HEK293 (cell line): ENCODE data around the gene ZNF668.

Experiments
- CTCF ChIA-PET: fragments of 350-600 bp; formaldehyde crosslinking; extraction: SDS; loops from one replicate; lab custom pipeline; 2021; ENCODE audit warnings: antibody characterized with exemption; lab: Yijun Ruan, JAX
- POLR2A ChIA-PET: fragments of 300-600 bp; formaldehyde crosslinking; extraction: SDS; loops from one replicate; lab custom pipeline; 2020; ENCODE audit warnings: antibody characterized with exemption, inconsistent platforms; lab: Yijun Ruan, JAX
- H3K27ac ChIP-seq: fragments of 200-500 bp; sonication (Bioruptor generic); 2 replicates; pipeline ENCODE4 v1.5.1; 2014; ENCODE audit warnings: low read depth, low read length, control low read depth, inconsistent platforms; ENCODE audit errors: extremely low read depth
- H3K36me3 ChIP-seq, 2 experiments: fragments of 200-500 bp in 1 of 2; sonication (Bioruptor generic) in 1 of 2; 1 replicate in 1 of 2; 2 replicates in 1 of 2; pipeline ENCODE4 v1.5.1; 2014 to 2017; ENCODE audit warnings: inconsistent platforms in 2 of 2, low read length in 2 of 2; ENCODE audit not compliant: control insufficient read depth in 2 of 2, insufficient read depth in 1 of 2
- H3K4me1 ChIP-seq: fragments of 200-500 bp; sonication (Bioruptor generic); 2 replicates; pipeline ENCODE4 v1.5.1; 2014; ENCODE audit warnings: mild to moderate bottlenecking, low read length, inconsistent platforms; ENCODE audit not compliant: control insufficient read depth, insufficient read depth
- H3K4me3 ChIP-seq: 2 replicates; pipeline ENCODE4 v1.5.1; 2011; ENCODE audit warnings: low read depth, mild to moderate bottlenecking, control low read depth, low read length, moderate library complexity
- H3K9me3 ChIP-seq: fragments of 200-500 bp; sonication (Bioruptor generic); 2 replicates; pipeline ENCODE4 v1.5.1; 2014; ENCODE audit warnings: low read depth, low read length, inconsistent platforms; ENCODE audit not compliant: control insufficient read depth, insufficient read depth
- HOXA7 ChIP-seq: sonication (generic); formaldehyde crosslinking; IDR thresholded peaks from 2 replicates; pipeline ENCODE4 v1.8.1; 2022; ENCODE audit warnings: missing genetic modification reagents, borderline replicate concordance
- KLF1 ChIP-seq: fragments of 450-650 bp; formaldehyde crosslinking; IDR thresholded peaks from 2 replicates; pipeline ENCODE4 v1.5.1; 2016; ENCODE audit warnings: missing biosample characterization, missing genetic modification characterization
- MYNN ChIP-seq: fragments of 450-650 bp; formaldehyde crosslinking; IDR thresholded peaks from 2 replicates; pipeline ENCODE4 v1.5.1; 2016; ENCODE audit warnings: missing biosample characterization, missing genetic modification characterization, borderline replicate concordance
- TRIM28 ChIP-seq: IDR thresholded peaks from 2 replicates; pipeline ENCODE4 v1.6.1; 2011; ENCODE audit warnings: low read length, control low read depth, borderline replicate concordance
- ZBTB11 ChIP-seq: fragments of 450-650 bp; formaldehyde crosslinking; conservative IDR thresholded peaks from 2 replicates; pipeline ENCODE4 v1.5.1; 2016; ENCODE audit warnings: low read depth, missing biosample characterization, missing genetic modification characterization
- ZBTB17 ChIP-seq: fragments of 450-650 bp; formaldehyde crosslinking; IDR thresholded peaks from 2 replicates; pipeline ENCODE4 v1.5.1; 2016; ENCODE audit warnings: missing biosample characterization, missing genetic modification characterization
- ZFHX2 ChIP-seq: fragments of 450-650 bp; formaldehyde crosslinking; conservative IDR thresholded peaks from 2 replicates; pipeline ENCODE4 v1.5.1; 2016; ENCODE audit warnings: missing biosample characterization, missing genetic modification characterization
- ZFP3 ChIP-seq: fragments of 450-650 bp; formaldehyde crosslinking; IDR thresholded peaks from 2 replicates; pipeline ENCODE4 v1.5.1; 2016; ENCODE audit warnings: low read depth, missing biosample characterization, missing genetic modification characterization
- ZNF10 ChIP-seq: fragments of 450-650 bp; formaldehyde crosslinking; IDR thresholded peaks from 2 replicates; pipeline ENCODE4 v1.5.1; 2017; ENCODE audit warnings: missing biosample characterization, missing genetic modification characterization
- ZNF19 ChIP-seq: fragments of 450-650 bp; formaldehyde crosslinking; IDR thresholded peaks from 2 replicates; pipeline ENCODE4; 2016; ENCODE audit warnings: missing biosample characterization, missing genetic modification characterization, low read depth
- ZNF2 ChIP-seq: fragments of 450-650 bp; formaldehyde crosslinking; IDR thresholded peaks from 2 replicates; pipeline ENCODE4 v1.5.1; 2016; ENCODE audit warnings: missing biosample characterization, missing genetic modification characterization
- ZNF274 ChIP-seq, 2 experiments: fragments of 200-500 bp in 1 of 2; fragments of 450-650 bp in 1 of 2; sonication (Bioruptor generic) in 1 of 2; formaldehyde crosslinking in 1 of 2; IDR thresholded peaks; 2 replicates each; pipeline versions ENCODE4 v1.5.1 to v1.6.1; 2014 to 2016; ENCODE audit warnings: borderline replicate concordance in 1 of 2, inconsistent platforms in 1 of 2, low read length in 1 of 2, missing biosample characterization in 1 of 2, missing genetic modification characterization in 1 of 2
- ZNF292 ChIP-seq: fragments of 450-650 bp; formaldehyde crosslinking; IDR thresholded peaks from 2 replicates; pipeline ENCODE4 v1.5.1; 2016; ENCODE audit warnings: low read depth, missing biosample characterization, missing genetic modification characterization, borderline replicate concordance
- ZNF596 ChIP-seq: fragments of 450-650 bp; IDR thresholded peaks from 2 replicates; pipeline ENCODE4 v1.5.0; 2018; ENCODE audit warnings: missing biosample characterization, mild to moderate bottlenecking, missing genetic modification characterization, moderate library complexity
- ZNF629 ChIP-seq: fragments of 450-650 bp; formaldehyde crosslinking; IDR thresholded peaks from 2 replicates; pipeline ENCODE4 v1.5.1; 2017; ENCODE audit warnings: missing biosample characterization, missing genetic modification characterization
- ZXDB ChIP-seq: fragments of 450-650 bp; formaldehyde crosslinking; IDR thresholded peaks from 2 replicates; pipeline ENCODE4 v1.5.1; 2016; ENCODE audit warnings: missing biosample characterization, missing genetic modification characterization
- TF ChIP-seq, protein P1 (sequence below): fragments of 450-650 bp; formaldehyde crosslinking; optimal IDR thresholded peaks from 2 replicates; pipeline ENCODE3; 2016; ENCODE audit warnings: missing biosample characterization, mild to moderate bottlenecking, missing genetic modification characterization
- TF ChIP-seq, protein P2 (sequence below): sonication (generic); formaldehyde crosslinking; IDR thresholded peaks from 2 replicates; pipeline ENCODE4 v1.8.1; 2022; ENCODE audit warnings: mild to moderate bottlenecking, moderate library complexity, missing genetic modification reagents
- TF ChIP-seq, protein P3 (sequence below): fragments of 450-650 bp; formaldehyde crosslinking; IDR thresholded peaks from 2 replicates; pipeline ENCODE4 v1.5.1; 2017; ENCODE audit warnings: missing biosample characterization, missing genetic modification characterization

ZNF668 gene

DNA sequence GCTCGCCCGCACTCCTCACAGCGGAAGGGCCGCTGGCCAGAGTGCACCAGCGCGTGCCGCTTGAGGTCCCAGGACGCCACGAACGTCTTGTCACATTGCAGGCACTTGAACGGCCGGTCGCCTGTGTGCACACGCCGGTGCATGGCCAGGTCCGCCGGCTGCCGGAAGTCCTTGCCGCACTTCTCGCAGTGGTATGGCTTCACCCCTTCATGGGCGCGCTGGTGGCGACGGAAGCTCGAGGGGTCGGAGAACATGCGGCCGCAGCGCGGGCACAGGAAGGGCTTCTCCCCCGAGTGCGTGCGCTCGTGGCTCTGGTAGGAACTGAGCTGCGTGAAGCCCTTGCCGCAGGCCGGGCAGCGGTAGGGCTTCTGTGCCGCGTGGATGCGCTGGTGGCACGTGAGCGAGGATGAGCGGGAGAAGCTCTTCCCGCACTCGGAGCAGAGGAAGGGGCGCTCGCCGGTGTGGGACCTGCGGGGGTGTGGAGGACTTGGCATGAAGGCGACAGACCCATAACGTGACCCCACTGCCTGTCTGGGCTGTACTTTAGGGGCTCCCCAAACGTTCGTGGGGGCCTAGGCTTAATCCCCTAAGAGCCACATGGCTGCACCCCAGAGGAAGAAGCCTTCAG, 12.1 kb downstream of the ZNF668 start (continued):
- TF ChIP-seq ZBTB11: no peak
- no peak for TF ChIP-seq MYNN
- TF ChIP-seq, protein P1, sequence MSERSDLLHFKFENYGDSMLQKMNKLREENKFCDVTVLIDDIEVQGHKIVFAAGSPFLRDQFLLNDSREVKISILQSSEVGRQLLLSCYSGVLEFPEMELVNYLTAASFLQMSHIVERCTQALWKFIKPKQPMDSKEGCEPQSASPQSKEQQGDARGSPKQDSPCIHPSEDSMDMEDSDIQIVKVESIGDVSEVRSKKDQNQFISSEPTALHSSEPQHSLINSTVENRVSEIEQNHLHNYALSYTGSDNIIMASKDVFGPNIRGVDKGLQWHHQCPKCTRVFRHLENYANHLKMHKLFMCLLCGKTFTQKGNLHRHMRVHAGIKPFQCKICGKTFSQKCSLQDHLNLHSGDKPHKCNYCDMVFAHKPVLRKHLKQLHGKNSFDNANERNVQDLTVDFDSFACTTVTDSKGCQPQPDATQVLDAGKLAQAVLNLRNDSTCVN (tag by site-specific recombination): no peak
- TF ChIP-seq ZNF10 (tag by site-specific recombination): no peak
- TF ChIP-seq ZNF19: no peak
- TF ChIP-seq ZFP3 (tag by site-specific recombination): no peak
- TF ChIP-seq, all 188 proteins: peak for 0

DNA sequence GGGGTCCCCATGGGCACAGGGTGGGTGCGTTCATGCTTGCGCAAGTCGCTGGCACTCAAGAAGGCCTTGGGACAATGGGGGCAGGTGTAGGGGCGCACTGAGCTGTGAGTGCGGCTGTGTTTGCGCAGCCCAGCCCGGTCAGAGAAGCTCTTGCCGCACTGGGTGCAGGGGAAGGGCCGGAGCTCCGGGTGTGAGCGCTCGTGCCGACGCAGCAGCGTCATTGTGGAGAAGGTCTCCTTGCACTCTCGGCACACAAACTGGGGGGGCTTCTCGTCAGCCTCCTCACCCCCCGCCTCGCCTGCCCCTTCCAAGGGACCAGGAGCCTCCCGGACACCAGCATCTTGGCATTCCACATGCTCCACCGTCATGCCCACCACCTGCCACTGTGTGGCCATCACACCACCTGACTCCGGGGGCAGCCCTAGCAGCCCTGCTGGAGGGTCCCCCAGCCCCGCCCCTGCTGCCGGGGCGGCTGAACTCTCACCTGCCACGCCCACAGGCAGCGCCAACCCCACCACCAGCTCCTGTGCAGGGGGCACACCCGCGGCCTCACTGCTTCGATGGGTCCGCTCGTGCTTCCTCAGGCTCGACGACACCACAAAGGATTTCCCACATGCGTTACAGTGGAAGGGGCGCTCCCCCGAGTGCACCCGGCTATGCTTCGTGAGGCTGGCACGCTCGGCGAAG, 12.8 kb downstream of the ZNF668 start:
- TF ChIP-seq KLF1 (tag by site-specific recombination): no peak
- no peak for TF ChIP-seq ZFP3 (tag by site-specific recombination)
- TF ChIP-seq ZXDB (tag by site-specific recombination): no peak
- Histone ChIP-seq H3K36me3 (peaks cover 5 to 38% of the 10 kb centered on the region in 2 experiments; a peak in 2 of 3 replicates), H3K9me3 (no peaks in the 10 kb centered on the region), H3K4me1 (no peaks in the 10 kb centered on the region), H3K27ac (no peak overlapping the region), H3K4me3 (no peak overlapping the region)
- CTCF ChIA-PET: interaction anchor here (0.9 to 1.1 kb wide), 2 partner anchors 77 to 108 kb away, joined by 4 to 5 read pairs; partner anchors contain the start of gene HSD3B7
- POLR2A ChIA-PET: no interaction called here

DNA sequence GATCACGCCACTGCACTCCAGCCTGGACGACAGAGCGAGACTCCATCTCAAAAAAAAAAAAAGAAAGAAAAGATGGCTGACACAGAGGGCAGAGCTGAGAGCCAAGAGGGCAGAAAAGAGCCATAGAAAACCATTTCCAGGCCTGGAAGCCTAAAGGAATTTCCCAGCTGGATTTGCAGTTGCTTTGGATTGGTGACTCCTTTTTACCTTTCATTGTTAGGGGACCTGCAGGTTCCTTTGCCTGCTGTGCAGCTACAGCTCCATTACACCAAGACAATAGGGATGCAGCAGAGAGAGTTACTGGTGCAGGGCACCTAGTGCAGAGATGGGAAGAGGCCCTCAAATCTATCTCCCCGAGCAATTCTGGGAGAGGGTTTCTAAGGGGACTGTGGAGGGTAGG, 18.4 kb downstream of the ZNF668 start:
- H3K4me3 ChIP-seq: no peak overlapping the region
- ChIA-PET CTCF (no interaction called here), POLR2A (no interaction called here)
- no peak for TF ChIP-seq ZNF596
- TF ChIP-seq ZNF629: no peak
- no peak for TF ChIP-seq HOXA7 (CRISPR knock-in tag)
- TF ChIP-seq, protein P2, sequence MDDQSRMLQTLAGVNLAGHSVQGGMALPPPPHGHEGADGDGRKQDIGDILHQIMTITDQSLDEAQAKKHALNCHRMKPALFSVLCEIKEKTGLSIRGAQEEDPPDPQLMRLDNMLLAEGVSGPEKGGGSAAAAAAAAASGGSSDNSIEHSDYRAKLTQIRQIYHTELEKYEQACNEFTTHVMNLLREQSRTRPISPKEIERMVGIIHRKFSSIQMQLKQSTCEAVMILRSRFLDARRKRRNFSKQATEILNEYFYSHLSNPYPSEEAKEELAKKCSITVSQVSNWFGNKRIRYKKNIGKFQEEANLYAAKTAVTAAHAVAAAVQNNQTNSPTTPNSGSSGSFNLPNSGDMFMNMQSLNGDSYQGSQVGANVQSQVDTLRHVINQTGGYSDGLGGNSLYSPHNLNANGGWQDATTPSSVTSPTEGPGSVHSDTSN: no peak
- no peak for TF ChIP-seq TRIM28
- TF ChIP-seq, protein P3, sequence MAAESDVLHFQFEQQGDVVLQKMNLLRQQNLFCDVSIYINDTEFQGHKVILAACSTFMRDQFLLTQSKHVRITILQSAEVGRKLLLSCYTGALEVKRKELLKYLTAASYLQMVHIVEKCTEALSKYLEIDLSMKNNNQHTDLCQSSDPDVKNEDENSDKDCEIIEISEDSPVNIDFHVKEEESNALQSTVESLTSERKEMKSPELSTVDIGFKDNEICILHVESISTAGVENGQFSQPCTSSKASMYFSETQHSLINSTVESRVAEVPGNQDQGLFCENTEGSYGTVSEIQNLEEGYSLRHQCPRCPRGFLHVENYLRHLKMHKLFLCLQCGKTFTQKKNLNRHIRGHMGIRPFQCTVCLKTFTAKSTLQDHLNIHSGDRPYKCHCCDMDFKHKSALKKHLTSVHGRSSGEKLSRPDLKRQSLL (tag by site-specific recombination): no peak
- no peak for TF ChIP-seq ZBTB17 (tag by site-specific recombination)
- TF ChIP-seq ZFHX2 (tag by site-specific recombination): no peak
- no peak for TF ChIP-seq ZNF292 (tag by site-specific recombination)
- no peak for TF ChIP-seq ZNF2 (tag by site-specific recombination)
- no peak for TF ChIP-seq ZNF274 (IDR thresholded peaks at IDR 0.05; ENCODE audit: low read length)
- no peak for TF ChIP-seq ZNF274 (tag by site-specific recombination; IDR thresholded peaks at IDR 0.05; ENCODE audit: borderline replicate concordance)
- no peaks in the 10 kb centered on the region for H3K9me3 ChIP-seq
- no peaks in the 10 kb centered on the region for H3K4me1 ChIP-seq
- H3K27ac ChIP-seq: no peak overlapping the region
- peaks cover 4 to 5% of the 10 kb centered on the region in 2 experiments; a peak in 2 of 3 replicates for H3K36me3 ChIP-seq
